Left ventricle myocardium superior (tissue), 1 donor: ENCODE data around the gene AOC2. TPM values are rescaled to one million over a fixed set of nuclear protein-coding genes. Genes with fewer than 3 reads are reported as not detected.
"Not testable (repeated sequence)": the region's sequence is repeated elsewhere in the genome, so short reads cannot be mapped to it uniquely, and the experiment has no call there.

Experiments
- ATAC-seq: fragments of 200-7000 bp; cut with Tn5 transposase; one replicate; pipeline ENCODE4 v1.9.1; 2020; ENCODE audit warnings: mild to moderate bottlenecking, moderate library complexity
- DNase-seq: peaks from one replicate; pipeline ENCODE4 v3.0.0-alpha.2; 2020
- intact Hi-C: fragments of 100-400 bp; cut with micrococcal nuclease; formaldehyde crosslinking; loops from one replicate; pipeline ENCODE4 v1.11.0; 2022
- microRNA-seq: library from miRNA; unstranded; fragments of <30 nt; microRNA quantifications from one replicate; pipeline ENCODE4 v1.2.0, GENCODE V29; 2020; ENCODE audit warnings: borderline number of aligned reads
- total RNA-seq: library from RNA; stranded (reverse); fragmentation: NEBNext Ultra II Directional; extraction: Animal tissue kit (Norgen Biotek cat#: 25700); gene quantifications from one replicate; pipeline ENCODE4 v1.2.1, GENCODE V29; 2021
- donor health status: DM: no; HTN: yes; CAD: no; lungs with severe emphysema.

The AOC2 gene
- total RNA-seq, 1 donor from 2014 or later = 0.40 TPM

DNA sequence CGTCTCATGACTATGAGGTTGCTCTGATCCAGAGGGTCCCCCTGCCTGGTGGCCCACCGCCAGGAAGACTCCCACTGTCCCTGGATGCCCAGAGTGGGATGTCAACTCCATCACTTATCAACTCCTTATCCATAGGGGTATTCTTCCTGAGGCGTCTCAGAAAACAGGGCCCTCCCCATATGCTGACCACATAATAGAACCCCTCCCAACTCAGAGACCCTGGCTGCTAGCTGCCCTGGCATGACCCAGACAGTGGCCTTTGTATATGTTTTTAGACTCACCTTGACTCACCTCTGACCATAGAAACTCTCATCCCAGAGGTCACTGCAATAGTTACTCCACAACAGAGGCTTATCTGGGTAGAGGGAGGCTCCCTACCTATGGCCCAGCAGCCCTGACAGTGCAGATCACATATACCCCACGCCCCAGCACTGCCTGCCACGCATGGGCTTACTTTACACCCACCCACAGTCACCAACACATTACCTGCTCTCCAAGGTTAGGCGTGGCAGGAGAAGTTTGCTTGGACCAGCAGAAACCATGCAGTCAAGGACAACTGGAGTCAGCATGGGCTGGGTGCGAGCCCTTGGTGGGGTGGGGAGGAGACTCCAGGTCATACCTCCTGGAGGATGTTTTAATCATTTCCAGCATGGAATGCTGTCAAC is 53.9 kb downstream of the AOC2 start:
- DNase-seq (no peak), ATAC-seq (no peak)
- intact Hi-C loops = no loop called here

DNA sequence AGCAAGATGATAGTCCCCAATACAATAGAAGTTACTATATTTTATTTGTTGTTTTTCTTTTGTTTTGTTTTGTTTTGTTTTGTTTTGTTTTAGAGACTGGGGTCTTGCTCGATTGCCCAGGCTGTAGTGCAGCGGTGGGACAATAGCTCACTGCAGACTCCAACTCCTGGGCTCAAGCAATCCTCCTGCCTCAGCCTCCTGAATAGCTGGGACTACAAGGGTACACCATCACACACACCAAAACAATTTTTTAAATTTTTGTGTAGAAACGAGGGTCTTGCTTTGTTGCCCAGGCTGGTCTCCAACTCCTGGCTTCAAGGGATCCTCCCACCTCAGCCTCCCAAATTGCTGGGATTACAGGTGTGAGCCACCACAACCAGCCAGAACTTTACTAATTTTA is 55.6 kb downstream of the AOC2 start:
- intact Hi-C loops, DNase-seq, ATAC-seq: not testable (repeated sequence)

Small RNA genes within 50 kb of the gene (microRNA-seq; reads per million reads assigned to microRNA genes)
- not detected for gene MIR6781

Other genes with a start within 250 kb of the AOC2 start
- gene RETREG3, start 235.2 kb upstream of the AOC2 start, total RNA-seq = 25.7 TPM
- 46.0 TPM for gene TUBG1, start 234.9 kb upstream of the AOC2 start, total RNA-seq
- 17.1 TPM for gene TUBG2, start 185.3 kb upstream of the AOC2 start, total RNA-seq
- gene PLEKHH3, start 167.6 kb upstream of the AOC2 start, total RNA-seq = 35.7 TPM
- 1.7 TPM for gene CCR10, start 162.7 kb upstream of the AOC2 start, total RNA-seq
- 7.0 TPM for gene CNTNAP1, start 162.0 kb upstream of the AOC2 start, total RNA-seq
- 49.6 TPM for gene EZH1, start 99.5 kb upstream of the AOC2 start, total RNA-seq
- 39.3 TPM for gene RAMP2, start 83.4 kb upstream of the AOC2 start, total RNA-seq
- gene VPS25, start 71.1 kb upstream of the AOC2 start, total RNA-seq = 29.6 TPM
- gene WNK4, start 64.0 kb upstream of the AOC2 start, total RNA-seq = not detected
- gene COA3, start 45.9 kb upstream of the AOC2 start, total RNA-seq = 70.4 TPM
- gene CNTD1, start 45.7 kb upstream of the AOC2 start, total RNA-seq = 0.10 TPM
- 76.8 TPM for gene BECN1, start 20.3 kb upstream of the AOC2 start, total RNA-seq
- gene PSME3, start 11.2 kb upstream of the AOC2 start, total RNA-seq = 71.2 TPM
- gene AOC3, start 6.6 kb downstream of the AOC2 start, total RNA-seq = 6.1 TPM
- gene G6PC1, start 56.2 kb downstream of the AOC2 start, total RNA-seq = not detected
- 31.5 TPM for gene AARSD1, start 119.9 kb downstream of the AOC2 start, total RNA-seq
- gene PTGES3L, start 135.5 kb downstream of the AOC2 start, total RNA-seq = 50.7 TPM
- 12.7 TPM for gene RUNDC1, start 136.0 kb downstream of the AOC2 start, total RNA-seq
- 694 TPM for gene RPL27, start 153.8 kb downstream of the AOC2 start, total RNA-seq
- gene IFI35, start 162.2 kb downstream of the AOC2 start, total RNA-seq = 13.2 TPM
- 77.0 TPM for gene VAT1, start 177.8 kb downstream of the AOC2 start, total RNA-seq
- gene RND2, start 180.7 kb downstream of the AOC2 start, total RNA-seq = 0.82 TPM